Right lung (tissue), 5 donors: ENCODE results near the gene SELE. TPM values are rescaled to one million over a fixed set of nuclear protein-coding genes. Genes with fewer than 3 reads are reported as not detected.
"Not testable (repeated sequence)": the region's sequence is repeated elsewhere in the genome, so short reads cannot be mapped to it uniquely, and the experiment has no call there.

Experiments
- DNase-seq, 2 donors: peaks; one replicate each; pipeline ENCODE4 v3.0.0-alpha.2; 2013
- polyA plus RNA-seq, 5 donors: library from polyadenylated mRNA; unstranded; fragments of 120-200 nt; gene quantifications; one replicate each; pipeline versions ENCODE4 v1.2.1 to v1.2.3, GENCODE V29; 2013; ENCODE audit warnings: inconsistent platforms in 1 of 5, low replicate concordance in 1 of 5; ENCODE audit not compliant: insufficient read length in 5 of 5, insufficient read depth in 1 of 5

Gene SELE
- polyA plus RNA-seq, 5 donors = 0.08 to 0.29 (median 0.24) TPM

DNA sequence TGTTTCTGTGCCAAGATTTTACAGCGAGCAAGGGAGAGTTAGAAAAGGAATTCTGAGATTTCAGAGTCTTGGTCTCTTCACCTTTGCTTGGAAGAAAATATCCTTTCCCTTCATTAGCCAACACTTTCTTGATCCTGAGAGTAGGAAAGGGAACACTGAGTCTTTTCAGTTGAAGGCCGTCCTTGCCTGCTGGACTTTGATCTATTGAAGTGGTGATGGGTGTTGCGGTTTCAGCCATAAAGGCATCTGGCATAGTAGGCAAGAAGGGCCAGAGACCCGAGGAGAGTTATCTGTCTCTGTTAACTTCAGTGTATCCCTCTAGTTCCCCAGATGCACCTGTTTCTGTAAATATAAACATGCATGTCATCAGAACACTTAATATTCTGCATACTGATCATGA, 9.7 kb downstream of the SELE start:
- DNase-seq = no peak

GRCh38 chr1:169723763-169724162, 10.1 kb downstream of the SELE start:
- no peak for DNase-seq

- DNase-seq = no peak
Observed at GRCh38 chr1:169722779-169723178, 11.1 kb downstream of the SELE start.

DNA sequence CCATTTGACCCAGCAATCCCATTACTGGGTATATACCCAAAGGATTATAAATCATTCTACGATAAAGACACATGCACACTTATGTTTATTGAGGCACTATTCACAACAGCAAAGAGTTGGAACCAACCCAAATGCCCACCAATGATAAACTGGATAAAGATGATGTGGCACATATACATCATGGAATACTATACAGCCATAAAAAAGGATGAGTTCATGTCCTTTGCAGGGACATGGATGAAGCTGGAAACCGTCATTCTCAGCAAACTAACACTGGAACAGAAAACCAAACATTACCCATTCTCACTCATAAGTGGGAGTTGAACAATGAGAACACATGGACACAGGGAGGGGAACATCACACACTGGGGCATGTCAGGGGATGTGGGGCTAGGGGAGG, 18.8 kb downstream of the SELE start:
- not testable (repeated sequence) for DNase-seq

- not testable (repeated sequence) for DNase-seq
Observed at GRCh38 chr1:169713090-169713489, 20.8 kb downstream of the SELE start.

DNA sequence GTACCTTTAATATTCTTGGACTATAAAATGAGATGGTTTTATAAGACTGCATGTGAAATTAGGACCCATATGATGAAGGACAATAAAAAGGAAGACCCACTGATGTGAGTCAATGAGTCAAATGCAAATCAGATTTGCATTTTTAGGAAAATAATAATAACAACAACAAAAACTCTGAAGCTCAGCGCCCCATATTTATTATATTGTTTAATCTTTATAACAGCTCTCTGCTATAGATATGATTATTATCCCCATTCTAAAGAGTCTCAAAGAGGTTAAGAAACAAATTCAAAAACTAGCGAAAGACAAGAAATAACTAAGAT, 21.6 kb downstream of the SELE start:
- no peak for DNase-seq

DNA sequence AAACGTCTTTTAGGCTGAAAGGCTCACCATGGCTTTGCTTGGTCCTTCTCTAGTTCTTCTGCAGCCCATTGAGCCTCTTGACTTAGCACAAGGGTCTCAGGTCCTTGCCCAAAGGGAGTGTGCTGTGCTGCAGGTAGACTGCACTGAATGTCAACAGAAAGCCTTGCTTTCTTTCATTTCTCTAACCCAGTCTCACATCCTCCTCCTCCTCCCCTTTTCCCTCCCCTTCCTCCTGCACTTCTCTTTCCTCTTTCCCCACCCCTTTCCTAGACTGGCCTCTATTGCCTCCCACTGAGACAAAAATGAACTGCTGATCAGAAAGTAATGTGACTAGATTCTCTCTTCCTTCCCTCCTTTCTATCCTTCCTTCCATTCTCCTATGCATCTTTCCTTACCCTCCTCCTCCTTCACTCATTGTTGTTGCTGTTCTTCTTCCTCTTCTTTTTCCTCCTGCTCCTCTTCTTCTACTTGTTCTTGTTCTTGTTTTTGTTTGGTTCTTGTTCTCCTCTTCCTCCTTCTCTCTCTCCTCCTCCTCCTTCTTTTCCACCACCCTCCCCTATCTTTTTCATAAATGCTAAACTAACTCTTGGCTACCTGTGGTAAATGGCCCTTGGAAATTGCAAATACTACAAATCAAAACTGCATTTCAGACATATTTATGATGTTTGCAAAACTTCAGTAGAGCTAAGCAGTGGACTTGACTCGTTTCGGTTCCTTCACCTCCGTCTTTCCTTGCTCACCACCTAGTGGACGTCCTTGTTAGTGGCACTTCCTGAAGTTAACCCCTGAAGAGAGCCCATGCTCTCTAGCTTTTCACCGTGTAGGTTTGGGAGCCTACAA, 22.2 kb downstream of the SELE start, which contains the start of gene SELL:
Gene SELL (minus strand): TSS at position 152 of the 840 bp plus-strand sequence. CDS start 122 bp downstream, at position 30.
- peak in 1 of 2 donors; percentile 33 for DNase-seq

DNA sequence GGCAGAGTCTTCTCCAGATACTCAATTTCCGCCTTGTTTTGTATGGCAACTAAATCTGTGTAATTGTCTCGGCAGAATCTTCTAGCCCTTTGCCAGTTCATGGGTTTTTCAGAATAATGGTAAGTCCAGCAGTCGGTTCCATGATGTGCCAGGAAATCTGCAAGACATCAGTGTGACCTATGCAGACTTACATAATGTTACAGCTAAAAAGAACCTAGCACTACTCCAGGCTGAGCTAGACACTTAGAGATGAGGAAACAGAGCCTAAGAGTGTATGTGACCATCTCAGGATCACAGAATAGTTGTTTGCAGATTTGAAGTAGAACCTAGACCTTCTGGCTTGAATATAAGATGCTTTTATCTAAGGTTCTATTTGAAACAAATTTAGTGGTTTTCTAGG, 25.2 kb downstream of the SELE start:
- DNase-seq = no peak

DNA sequence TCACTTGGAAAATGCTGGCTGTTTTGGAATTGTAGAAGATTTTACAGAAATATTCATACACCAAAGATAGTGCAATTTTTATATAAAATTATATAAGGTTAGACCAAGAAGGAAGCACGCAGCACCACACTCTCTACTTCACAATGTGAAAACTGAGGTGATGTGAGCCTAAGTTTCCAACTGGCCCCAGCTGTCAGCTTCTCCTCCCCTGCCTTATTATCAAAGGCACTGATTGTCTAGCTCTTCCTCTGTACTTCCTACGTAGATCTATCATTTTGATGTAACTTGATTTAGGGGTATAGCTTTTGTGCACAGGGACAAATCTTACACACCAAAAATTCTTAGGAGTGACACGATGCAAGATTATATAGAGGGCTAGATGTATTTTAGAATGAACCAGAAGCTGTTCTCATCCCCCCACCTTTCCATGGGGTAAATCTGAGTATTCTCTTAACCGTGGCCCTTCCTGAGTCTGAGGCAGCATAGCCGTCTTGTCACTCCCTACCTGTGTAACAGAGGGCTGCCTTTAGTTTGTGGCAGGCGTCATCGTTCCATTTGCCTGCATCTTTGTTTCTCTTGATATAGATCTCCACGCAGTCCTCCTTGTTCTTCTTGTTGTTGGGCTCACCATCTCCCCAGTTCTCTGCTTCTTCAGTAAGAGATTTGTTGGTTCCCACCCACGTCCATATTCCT, 25.8 kb downstream of the SELE start:
- no peak for DNase-seq

- DNase-seq = no peak
Observed at GRCh38 chr1:169704797-169705196, 29.1 kb downstream of the SELE start.

- DNase-seq = no peak
Observed at GRCh38 chr1:169701261-169702005, 32.4 kb downstream of the SELE start.

GRCh38 chr1:169699707-169700106, 34.2 kb downstream of the SELE start:
- DNase-seq = no peak

DNA sequence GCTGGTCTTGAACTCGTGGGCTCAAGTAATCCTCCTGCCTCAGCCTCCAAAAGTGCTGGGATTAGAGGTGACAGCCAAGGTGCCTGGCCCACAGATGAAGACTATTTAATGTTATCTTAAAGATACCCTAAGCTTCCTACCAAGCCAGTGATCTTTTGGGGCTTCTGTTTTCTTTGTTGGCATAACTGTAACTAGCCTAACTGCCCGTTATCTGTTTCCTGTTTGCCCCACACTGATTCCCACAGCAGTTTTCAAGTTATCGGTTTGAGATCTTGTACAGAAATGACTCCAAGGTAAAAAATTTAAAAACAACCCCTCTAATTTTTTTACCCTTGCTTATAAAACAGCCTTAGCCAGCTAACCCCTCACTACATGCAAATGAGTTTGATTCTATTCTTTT, 34.9 kb downstream of the SELE start:
- no peak for DNase-seq

GRCh38 chr1:169697755-169698154, 36.1 kb downstream of the SELE start:
- DNase-seq = no peak

GRCh38 chr1:169696273-169697100, 37.4 kb downstream of the SELE start:
- no peak for DNase-seq

DNA sequence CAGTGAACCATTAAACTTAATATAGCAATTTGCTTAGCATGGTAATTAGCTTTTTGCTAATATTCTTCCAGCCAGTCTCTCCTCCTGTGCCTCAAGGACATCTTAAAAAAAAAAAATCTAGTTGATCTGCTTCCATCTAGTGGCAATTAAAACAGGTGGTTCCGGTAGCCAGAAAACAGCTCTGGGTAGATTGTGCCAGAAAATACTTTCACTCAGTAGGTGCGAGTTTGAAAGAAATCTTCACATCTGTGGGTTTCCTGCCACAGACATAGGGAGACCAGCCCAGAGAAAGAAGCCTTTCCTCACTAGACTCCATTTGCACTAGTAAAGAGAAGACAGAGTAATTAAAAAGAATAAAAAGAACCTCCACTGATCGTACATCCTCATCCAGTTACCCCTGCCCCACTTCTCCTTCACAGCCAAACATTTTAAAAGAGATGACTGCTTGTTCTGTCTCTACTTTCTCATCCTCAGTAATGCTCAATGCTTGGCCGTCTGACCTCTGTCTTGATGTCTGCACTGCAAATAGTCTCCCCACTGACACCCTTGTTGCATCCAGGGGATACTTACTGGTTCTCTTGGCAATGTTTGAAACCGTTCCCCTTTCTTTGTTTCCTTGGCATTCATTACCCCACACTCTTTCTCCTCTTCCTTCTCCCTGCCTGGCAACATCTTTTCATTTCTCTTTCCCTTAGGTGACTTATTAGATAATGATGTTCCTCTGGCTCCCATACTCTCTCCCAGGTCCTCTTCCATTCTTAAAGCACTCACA, 39.4 kb downstream of the SELE start:
- DNase-seq = no peak

GRCh38 chr1:169692756-169693460, 41.0 kb downstream of the SELE start:
- no peak for DNase-seq

- DNase-seq = no peak
Observed at GRCh38 chr1:169690489-169690888, 43.4 kb downstream of the SELE start.

DNA sequence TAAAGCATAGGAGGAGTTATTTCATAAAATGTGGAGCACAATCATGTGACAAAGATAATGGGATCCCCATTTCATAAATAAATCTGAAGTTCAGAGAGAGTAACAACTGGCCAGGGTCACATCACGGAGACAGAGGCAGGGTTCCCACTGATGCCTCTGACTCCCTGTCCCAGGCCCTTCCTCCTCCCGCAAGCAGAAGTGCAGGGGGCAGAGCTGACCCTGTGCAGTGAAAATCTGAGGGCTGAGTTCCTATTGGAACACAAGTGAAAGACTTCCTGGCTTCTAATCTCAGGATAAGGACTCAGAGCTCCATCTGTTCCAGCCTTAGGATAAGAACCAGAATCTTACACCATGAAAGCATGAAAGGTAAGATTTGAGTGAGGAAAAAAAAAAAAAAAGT, 44.5 kb downstream of the SELE start:
- DNase-seq = no peak

DNA sequence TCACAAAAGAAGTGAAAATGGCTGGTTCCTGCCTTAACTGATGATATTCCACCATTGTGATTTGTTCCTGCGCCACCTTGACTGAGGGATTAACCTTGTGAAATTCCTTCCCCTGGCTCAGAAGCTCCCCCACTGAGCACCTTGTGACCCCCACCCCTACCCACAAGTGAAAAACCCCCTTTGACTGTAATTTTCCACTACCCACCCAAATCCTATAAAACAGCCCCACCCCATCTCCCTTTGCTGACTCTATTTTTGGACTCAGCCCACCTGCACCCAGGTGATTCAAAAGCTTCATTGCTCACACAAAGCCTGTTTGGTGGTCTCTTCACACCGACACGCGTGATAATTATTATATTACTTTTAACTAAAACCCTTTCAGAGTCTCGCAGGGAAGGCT, 45.5 kb downstream of the SELE start:
- not testable (repeated sequence) for DNase-seq
